GM18520 (cell line): Measurements from ENCODE around the gene LPCAT4.
"Not testable (repeated sequence)": the region's sequence is repeated elsewhere in the genome, so short reads cannot be mapped to it uniquely, and the experiment has no call there.

Experiments used
- ATAC-seq: cut with Tn5 transposase; IDR thresholded peaks from one replicate; pipeline ENCODE4 v1.9.1; 2021; ENCODE audit not compliant: unreplicated experiment

Gene LPCAT4

GRCh38 chr15:34362047-34362773 is 4.8 kb downstream of the LPCAT4 start:
- ATAC-seq, result no peak

GRCh38 chr15:34361278-34361677 is 5.7 kb downstream of the LPCAT4 start:
- ATAC-seq, result no peak

GRCh38 chr15:34360298-34360697 is 6.7 kb downstream of the LPCAT4 start:
- no peak for ATAC-seq

DNA sequence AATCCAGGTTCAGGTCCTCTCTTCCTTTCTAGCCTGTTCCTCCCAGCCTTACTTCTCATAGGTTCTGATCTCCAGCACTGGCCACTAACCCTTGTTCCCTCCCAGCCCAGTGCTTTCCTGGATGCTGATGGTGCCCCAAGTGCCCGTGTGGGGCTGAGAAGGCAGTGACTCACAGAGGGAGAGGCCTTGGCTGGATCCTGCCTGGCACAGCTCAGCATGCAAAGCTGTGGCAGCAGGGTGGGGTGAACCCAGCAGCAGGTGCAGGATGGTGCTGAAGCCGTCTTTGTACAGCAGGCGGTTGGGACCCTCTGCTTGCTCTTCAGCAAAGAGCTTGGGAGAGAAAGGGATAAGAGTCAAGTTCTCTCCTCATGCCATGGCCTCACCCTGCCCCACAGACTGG is 7.6 kb downstream of the LPCAT4 start:
- no peak for ATAC-seq

GRCh38 chr15:34358948-34359347 is 8.0 kb downstream of the LPCAT4 start:
- no peak for ATAC-seq

DNA sequence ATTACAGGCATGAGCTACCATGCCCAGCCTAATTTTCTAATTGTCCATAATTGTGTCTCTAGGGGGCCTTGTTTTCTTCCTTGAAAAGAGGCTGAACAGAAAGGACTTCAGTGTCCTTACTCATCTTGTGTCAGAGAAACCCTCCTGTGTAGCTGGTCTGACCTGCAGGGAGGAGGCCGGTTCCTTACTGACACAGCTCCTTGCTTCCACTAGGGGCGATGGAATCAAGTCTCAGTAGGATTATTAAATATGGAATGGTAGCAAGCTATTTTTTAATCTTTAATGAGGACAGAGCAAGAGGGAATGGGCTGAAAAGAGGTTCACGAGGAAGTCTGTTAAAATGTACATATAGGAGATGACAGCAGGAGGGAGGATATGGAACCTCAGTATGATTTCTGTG is 8.6 kb downstream of the LPCAT4 start:
- no peak for ATAC-seq

- no peak for ATAC-seq
Observed at GRCh38 chr15:34357653-34358052, 9.3 kb downstream of the LPCAT4 start.

DNA sequence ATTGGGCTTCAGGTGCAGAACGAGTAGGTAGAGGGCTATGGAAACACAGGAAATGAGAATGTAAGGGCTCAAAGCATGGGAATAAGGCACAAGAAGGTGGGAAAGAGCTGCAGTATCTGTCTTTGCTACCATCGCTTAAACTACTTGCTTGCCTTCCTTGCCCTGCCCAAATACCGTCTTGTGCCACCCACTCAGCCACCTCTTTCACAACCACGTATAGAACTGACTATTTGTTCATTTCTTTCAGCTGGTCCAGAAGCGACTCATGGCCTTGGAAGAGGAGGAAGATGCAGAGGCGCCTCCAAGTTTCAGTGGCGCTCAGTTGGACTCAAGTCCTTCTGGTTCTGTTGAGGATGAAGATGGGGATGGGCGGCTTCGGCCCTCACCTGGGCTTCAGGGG is 11.8 kb downstream of the LPCAT4 start:
- ATAC-seq, result no peak

GRCh38 chr15:34354286-34354685 is 12.7 kb downstream of the LPCAT4 start:
- ATAC-seq, result no peak

- no peak for ATAC-seq
Observed at GRCh38 chr15:34353627-34354026, 13.4 kb downstream of the LPCAT4 start.

DNA sequence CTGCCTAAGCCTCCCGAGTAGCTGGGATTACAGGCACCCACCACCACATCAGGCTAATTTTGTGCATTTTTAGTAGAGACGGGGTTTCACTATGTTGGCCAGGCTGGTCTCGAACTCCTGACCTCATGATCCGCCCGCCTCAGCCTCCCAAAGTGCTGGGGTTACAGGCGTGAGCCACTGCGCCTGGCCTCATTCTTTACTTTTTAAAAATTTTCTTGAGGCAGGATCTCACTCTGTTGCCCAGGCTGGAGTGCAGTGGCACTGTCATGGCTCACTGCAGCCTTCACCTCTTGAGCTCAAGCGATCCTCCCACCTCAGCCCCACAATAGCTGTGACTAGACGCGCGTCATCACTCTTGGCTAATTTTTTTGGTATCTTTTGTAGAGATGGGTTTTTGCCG is 14.0 kb downstream of the LPCAT4 start:
- ATAC-seq, result not testable (repeated sequence)

GRCh38 chr15:34349769-34350168 is 17.2 kb downstream of the LPCAT4 start:
- no peak for ATAC-seq

DNA sequence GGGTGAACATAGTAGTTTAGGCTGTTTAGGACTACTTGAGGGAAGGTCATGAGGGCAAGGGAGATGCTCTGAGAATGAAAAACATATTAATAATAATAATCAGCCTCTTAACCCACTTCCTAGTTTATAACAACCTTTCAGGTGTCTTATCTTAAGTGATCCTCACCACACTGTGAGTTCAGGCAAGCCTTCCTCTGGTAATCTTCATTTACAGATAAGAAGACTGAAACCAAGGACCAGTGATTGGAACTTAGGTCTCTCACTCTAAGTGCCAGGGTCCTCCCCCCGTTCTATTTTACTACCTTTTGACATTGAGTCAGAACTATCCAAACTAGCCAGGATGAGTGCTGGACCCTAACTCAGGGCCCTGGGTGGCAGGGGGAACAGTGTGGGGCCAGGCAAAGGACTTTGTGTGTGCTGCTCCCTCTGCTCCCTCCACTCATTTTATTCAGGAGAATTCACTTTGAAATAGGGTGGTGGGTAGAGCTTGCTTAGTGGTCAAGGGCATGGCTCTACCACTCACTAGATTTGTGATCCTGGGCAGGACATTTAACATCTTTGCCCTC is 18.2 kb downstream of the LPCAT4 start:
- no peak for ATAC-seq

DNA sequence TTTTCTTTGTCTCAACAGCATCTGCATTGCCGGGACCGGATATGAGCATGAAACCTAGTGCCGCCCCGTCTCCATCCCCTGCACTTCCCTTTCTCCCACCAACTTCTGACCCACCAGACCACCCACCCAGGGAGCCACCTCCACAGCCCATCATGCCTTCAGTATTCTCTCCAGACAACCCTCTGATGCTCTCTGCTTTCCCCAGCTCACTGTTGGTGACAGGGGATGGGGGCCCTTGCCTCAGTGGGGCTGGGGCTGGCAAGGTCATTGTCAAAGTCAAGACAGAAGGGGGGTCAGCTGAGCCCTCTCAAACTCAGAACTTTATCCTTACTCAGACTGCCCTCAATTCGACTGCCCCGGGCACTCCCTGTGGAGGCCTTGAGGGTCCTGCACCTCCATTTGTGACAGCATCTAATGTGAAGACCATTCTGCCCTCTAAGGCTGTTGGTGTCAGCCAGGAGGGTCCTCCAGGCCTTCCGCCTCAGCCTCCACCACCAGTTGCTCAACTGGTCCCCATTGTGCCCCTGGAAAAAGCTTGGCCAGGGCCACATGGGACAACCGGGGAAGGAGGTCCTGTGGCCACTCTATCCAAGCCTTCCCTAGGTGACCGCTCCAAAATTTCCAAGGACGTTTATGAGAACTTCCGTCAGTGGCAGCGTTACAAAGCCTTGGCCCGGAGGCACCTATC is 18.9 kb downstream of the LPCAT4 start:
- ATAC-seq, result no peak

DNA sequence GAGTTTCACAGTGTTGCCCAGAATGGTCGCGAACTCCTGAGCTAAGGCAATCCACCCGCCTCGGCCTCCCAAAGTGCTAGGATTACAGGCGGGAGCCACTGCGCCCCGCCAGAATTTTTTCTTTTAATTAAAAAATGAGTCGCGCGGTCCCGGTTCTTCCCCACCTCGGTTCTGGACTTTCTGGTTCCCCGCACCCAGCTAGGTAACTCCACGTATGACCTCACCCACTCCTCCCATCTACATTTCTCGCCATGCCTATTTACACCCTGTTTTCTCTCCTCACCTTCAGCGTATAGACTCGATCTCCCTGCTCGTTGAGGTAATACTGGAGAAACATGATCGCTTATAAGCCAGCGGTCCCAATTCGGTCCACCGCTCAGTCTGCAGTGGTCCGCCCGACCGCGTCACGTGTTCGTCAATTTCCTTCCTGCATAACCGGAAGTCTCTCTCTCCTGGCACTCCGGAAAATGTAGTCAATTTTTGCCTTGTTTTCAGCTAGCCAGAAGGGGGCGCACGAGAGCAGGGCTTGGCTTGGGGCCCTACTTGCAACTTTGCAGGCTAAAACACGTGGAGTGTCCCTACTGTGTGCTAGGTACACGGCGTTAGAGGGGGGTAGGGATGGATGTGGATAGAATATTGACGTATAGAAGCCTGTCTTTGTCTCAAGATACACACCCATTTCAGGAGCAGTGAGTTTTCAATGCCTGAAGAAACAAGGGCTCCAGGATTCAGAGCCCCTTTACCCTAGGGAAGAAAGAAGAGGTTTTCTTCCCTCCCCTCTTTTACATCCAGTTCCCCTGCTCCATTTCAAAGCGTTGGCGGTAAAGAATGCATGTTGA is 24.0 kb downstream of the LPCAT4 start, which contains the start of the genes NOP10 and NUTM1:
TSS of gene NOP10 (minus strand) at position 400 of the 839 bp plus-strand sequence. CDS start at position 337, 63 bp downstream.
TSS of gene NUTM1 (plus strand) at position 579 of the 839 bp plus-strand sequence. CDS start 382 bp downstream, outside the sequence.
- peak; percentile 75 for ATAC-seq

DNA sequence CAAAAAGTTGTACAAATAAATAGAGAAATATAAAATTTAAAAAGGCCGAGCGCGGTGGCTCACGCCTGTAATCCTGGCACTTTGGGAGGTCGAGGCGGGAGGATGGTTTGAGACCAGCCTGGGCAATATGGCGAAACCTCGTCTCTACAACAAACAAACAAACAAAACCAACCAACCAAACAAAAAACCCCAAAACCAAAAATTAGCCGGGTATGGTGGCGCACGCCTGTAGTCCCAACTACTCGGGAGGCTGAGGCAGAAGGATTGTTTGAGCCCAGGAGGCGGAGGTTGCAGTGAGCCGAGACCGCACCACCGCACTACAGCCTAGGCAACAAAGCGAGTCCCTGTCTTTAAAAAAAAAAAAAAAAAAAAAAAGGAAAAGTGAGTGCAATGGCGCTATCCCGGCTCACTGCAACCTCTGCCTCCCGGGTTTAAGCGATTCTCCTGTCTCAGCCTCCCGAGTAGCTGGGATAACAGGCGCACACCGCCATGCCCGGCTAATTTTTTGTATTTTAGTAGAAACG is 24.7 kb downstream of the LPCAT4 start:
- not testable (repeated sequence) for ATAC-seq

DNA sequence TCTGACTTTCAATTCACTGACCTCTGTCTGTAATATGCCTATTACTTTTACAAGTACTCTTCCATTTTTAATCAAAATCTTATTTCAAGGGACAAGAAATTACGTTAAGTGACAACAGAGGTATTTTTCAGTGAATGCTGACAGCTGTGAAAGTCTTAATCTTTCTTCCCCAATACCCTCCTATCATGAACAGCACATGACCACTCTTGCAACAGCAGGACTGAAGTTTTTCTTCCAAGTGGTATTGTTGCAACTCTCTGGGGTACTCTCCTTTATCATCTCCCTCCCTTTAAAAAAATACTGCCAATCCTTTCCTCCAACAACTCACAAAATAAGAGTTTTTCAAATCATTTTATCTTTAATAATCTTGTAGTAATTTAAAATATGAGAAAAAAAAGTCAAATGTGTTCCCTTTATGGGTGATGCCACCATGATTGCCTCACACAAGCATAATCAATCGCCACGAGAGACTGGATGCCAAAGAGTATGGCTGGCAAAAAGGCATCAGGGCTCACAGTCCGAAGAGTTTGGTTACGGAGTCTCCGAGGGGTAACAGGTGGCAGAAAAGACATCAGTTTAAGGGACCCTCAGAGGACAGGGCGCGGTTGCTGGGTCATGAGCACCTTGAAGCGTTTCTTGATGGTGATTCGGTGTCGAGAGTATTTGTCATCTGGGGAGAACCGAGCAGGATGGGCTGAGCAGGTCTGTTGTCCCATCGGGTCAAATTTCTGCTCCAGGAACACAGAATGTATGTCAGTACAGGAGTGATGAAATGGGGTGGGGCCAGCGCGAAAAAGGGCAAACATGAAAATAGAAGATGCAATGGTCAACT is 25.4 kb downstream of the LPCAT4 start:
- no peak for ATAC-seq

- no peak for ATAC-seq
Observed at GRCh38 chr15:34339946-34340345, 27.1 kb downstream of the LPCAT4 start.

DNA sequence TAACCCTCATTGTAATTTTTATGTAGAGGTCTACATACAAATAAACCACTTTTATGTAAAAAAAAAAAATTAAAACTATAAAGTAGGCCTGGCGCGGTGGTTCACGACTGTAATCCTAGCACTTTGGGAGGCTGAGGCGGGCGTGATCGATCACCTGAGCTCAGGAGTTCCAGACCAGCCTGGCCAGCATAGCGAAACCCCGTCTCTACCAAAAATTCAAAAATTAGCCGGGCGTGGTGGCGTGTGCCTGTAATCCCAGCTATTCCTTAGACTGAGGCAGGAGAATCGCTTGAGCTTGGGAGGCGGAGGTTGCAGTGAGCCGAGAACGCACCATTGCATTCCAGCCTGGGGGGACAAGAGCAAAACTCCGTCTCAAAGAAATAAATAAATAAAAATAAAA is 28.6 kb downstream of the LPCAT4 start:
- no peak for ATAC-seq
